Vagina (tissue), 2 donors: ENCODE measurements around the gene ETV4. TPM values are rescaled to one million over a fixed set of nuclear protein-coding genes. Genes with fewer than 3 reads are reported as not detected.

Source experiments
- DNase-seq, 2 donors: peaks; one replicate each; pipeline ENCODE4 v3.0.0-alpha.2; 2017; ENCODE audit errors: extremely low spot score in 2 of 2
- H3K27ac ChIP-seq: fragments of 200-600 bp; sonication (generic); one replicate; pipeline ENCODE4 v1.5.1; 2019
- H3K27me3 ChIP-seq: fragments of 200-600 bp; sonication (generic); one replicate; pipeline ENCODE4 v1.5.1; 2019
- H3K36me3 ChIP-seq, 2 donors: fragments of 200-600 bp; sonication (generic); one replicate each; pipeline ENCODE4 v1.5.1; 2017 to 2019
- H3K4me1 ChIP-seq: fragments of 200-600 bp; sonication (generic); one replicate; pipeline ENCODE4 v1.5.1; 2019
- H3K4me3 ChIP-seq, 2 donors: fragments of 200-600 bp; sonication (generic); 1 replicate in 1 of 2; 2 replicates in 1 of 2; pipeline ENCODE4 v1.5.1; 2016 to 2019
- H3K9me3 ChIP-seq: fragments of 200-600 bp; sonication (generic); one replicate; pipeline ENCODE4 v1.5.1; 2019
- POLR2A ChIP-seq, 2 donors: fragments of 450-650 bp; IDR thresholded peaks; one replicate each; pipeline ENCODE4 v1.6.1; 2017; ENCODE audit warnings: antibody characterized with exemption in 2 of 2, mild to moderate bottlenecking in 2 of 2, moderate library complexity in 2 of 2
- POLR2AphosphoS5 ChIP-seq, 2 donors: sonication (generic); formaldehyde crosslinking; IDR thresholded peaks; one replicate each; pipeline ENCODE4 v1.9.0; 2017; ENCODE audit warnings: antibody characterized with exemption in 2 of 2, mild to moderate bottlenecking in 2 of 2, low read depth in 1 of 2; ENCODE audit not compliant: insufficient read depth in 1 of 2
- intact Hi-C: fragments of 100-400 bp; cut with DNase I; formaldehyde crosslinking; loops from one replicate; pipeline ENCODE4 v1.15.1; 2023
- total RNA-seq: library from RNA; depleted of rRNA; stranded (reverse); fragments of >200 nt; gene quantifications from one replicate; pipeline ENCODE4 v1.2.3, GENCODE V29; 2016
- TF ChIP-seq, protein P1 (sequence below), 3 experiments: fragments of 450-650 bp in 2 of 3; fragments of 200-600 bp in 1 of 3; sonication (generic) in 1 of 3; IDR thresholded peaks; one replicate each; pipeline ENCODE4 v1.5.1; 2017 to 2019; ENCODE audit warnings: antibody characterized with exemption in 3 of 3, mild to moderate bottlenecking in 2 of 3, moderate library complexity in 2 of 3

The ETV4 gene
- total RNA-seq, 1 donor from 2014 or later: 5.4 TPM

DNA sequence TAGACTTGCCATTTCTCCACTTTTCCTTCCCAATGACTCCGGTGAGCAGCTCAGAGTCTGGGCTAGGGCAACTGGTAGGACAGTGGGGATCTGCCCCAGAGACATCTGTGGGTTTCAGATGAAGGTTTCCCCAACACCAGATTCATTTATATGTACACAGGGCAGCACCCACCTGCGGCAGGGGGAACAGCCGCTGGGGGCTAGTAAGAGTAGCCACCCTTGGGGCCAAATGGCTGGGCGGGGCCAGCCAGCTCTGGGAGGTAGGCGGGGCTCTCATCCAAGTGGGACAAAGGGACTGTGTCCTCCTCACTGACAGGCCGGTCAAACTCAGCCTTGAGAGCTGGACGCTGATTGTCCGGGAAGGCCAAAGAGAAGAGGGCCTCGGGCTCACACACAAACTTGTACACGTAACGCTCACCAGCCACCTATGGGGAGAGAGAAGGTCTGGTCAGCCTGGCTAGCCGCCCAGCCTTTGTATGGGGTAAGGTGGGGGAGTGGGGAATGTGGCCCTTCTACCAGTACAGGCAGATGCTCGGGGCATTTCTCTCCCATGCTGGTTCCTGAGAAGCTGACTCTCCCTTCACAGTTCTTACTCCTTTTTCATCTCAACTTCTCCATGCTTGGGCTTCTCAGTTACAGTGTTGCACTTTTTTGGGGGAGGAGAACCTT, 17.7 kb downstream of the ETV4 start:
- H3K9me3 ChIP-seq: no peaks in the 10 kb centered on the region
- H3K4me1 ChIP-seq: peaks cover 16% of the 10 kb centered on the region
- H3K27me3 ChIP-seq: no peaks in the 10 kb centered on the region
- TF ChIP-seq POLR2AphosphoS5 (IDR thresholded peaks at IDR 0.05; ENCODE audit: insufficient read depth in 1 of 2, low read depth in 1 of 2) (no peak), POLR2A (IDR thresholded peaks at IDR 0.05) (no peak)
- TF ChIP-seq, protein P1, sequence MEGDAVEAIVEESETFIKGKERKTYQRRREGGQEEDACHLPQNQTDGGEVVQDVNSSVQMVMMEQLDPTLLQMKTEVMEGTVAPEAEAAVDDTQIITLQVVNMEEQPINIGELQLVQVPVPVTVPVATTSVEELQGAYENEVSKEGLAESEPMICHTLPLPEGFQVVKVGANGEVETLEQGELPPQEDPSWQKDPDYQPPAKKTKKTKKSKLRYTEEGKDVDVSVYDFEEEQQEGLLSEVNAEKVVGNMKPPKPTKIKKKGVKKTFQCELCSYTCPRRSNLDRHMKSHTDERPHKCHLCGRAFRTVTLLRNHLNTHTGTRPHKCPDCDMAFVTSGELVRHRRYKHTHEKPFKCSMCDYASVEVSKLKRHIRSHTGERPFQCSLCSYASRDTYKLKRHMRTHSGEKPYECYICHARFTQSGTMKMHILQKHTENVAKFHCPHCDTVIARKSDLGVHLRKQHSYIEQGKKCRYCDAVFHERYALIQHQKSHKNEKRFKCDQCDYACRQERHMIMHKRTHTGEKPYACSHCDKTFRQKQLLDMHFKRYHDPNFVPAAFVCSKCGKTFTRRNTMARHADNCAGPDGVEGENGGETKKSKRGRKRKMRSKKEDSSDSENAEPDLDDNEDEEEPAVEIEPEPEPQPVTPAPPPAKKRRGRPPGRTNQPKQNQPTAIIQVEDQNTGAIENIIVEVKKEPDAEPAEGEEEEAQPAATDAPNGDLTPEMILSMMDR (IDR thresholded peaks at IDR 0.05): no peak
- intact Hi-C loops: no loop called here
- no peak for DNase-seq
- H3K27ac ChIP-seq: no peak overlapping the region
- peaks cover 0 to 21% of the 10 kb centered on the region in 2 donors for H3K36me3 ChIP-seq
- H3K4me3 ChIP-seq: no peak overlapping the region

DNA sequence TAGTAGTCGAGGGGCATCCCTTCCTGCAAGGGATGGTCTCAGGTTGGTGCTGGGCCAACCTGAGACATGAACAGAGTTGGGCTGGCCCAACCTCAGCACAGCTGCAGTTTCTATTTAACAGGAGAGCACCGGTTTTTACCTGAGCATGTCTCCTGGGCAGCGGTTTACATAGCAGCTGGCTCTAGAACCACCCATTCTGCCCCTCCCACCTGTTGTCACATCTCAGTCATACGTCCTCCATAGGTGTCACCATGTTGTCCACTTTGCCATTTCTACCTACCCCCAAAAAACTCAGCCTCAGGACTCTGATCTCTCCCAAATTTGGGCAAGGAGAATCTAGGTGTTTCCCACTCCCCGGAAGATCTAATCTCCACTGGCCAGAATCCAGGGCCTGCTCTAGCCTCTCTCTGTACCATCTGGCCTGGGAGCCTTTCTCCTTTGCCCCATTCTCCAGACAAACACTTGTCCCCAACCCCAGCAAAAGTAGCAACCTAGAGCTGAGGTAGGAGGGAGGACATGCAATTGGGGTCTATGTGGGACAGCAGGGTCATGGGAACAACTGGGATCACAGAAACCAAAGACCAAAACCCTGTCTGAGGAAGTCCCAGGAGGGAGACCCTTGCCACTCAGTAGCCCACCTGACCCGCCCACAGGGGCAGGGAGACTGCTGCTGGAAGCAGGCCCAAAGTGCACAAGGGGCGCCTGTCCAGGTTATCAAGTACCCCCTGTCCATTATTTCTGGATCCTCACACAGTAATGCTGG, 19.1 kb downstream of the ETV4 start:
- peaks cover 16% of the 10 kb centered on the region for H3K4me1 ChIP-seq
- no peaks in the 10 kb centered on the region for H3K9me3 ChIP-seq
- intact Hi-C loops: no loop called here
- H3K4me3 ChIP-seq: no peak overlapping the region
- peaks cover 0 to 34% of the 10 kb centered on the region in 2 donors for H3K36me3 ChIP-seq
- H3K27me3 ChIP-seq: no peaks in the 10 kb centered on the region
- TF ChIP-seq, protein P1 (IDR thresholded peaks at IDR 0.05): no peak
- TF ChIP-seq POLR2A (IDR thresholded peaks at IDR 0.05) (no peak), POLR2AphosphoS5 (IDR thresholded peaks at IDR 0.05; ENCODE audit: insufficient read depth in 1 of 2, low read depth in 1 of 2) (no peak)
- no peak for DNase-seq
- no peak overlapping the region for H3K27ac ChIP-seq

DNA sequence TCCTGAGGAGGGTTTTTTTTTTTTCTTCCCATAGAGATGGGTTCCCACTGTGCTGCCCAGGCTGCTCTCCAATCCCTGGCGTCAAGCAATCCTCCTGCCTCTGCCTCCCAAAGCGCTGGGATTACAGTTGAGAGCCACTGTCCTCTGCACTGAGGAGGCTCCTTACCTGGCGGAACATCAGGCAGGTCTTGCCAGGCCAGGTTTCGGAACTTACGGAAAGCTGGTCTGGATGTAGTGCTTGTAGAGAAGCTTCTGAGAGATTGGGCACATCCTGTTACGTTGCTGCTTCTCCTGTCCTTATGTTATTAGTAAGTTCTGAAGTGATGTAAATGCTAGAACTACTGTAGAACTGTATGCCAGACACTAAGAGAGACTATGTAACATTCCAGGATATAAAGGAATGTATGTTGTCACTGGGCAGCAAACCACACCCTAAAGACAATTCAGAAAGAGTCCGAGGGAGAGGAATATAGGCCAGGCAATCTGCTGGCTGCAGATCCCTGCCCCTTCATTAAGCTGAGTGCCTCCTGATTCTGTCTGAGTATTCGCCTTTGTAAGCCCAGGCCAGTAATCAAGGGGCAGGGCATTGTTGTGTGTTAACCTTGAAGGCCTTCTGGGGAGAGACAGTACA, 21.1 kb downstream of the ETV4 start:
- Histone ChIP-seq H3K27me3 (no peaks in the 10 kb centered on the region), H3K4me1 (peaks cover 4% of the 10 kb centered on the region), H3K27ac (no peak overlapping the region), H3K4me3 (no peak overlapping the region), H3K9me3 (no peaks in the 10 kb centered on the region), H3K36me3 (peaks cover 0 to 53% of the 10 kb centered on the region in 2 donors)
- intact Hi-C loops: no loop called here
- no peak for DNase-seq
- TF ChIP-seq POLR2AphosphoS5 (IDR thresholded peaks at IDR 0.05; ENCODE audit: insufficient read depth in 1 of 2, low read depth in 1 of 2): no peak
- no peak for TF ChIP-seq POLR2A (IDR thresholded peaks at IDR 0.05)
- TF ChIP-seq, protein P1 (IDR thresholded peaks at IDR 0.05): no peak

DNA sequence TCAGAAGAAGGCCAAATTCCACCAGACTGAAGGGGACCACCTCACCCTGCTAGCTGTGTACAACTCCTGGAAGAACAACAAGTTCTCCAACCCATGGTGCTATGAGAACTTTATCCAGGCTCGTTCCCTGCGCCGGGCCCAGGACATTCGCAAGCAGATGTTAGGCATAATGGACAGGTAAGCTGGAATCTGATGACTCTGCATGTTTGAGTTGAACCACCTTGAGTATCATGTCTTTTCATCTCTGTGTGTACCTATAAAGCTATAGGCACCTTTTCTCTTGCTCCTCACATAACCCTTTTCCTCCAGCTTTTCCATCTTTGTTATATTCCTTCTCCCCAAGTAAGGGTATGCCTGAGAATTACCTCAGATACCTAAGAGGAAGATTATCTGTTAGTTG, 24.8 kb downstream of the ETV4 start:
- DNase-seq: no peak
- Histone ChIP-seq H3K27ac (no peak overlapping the region), H3K36me3 (peaks cover 0 to 83% of the 10 kb centered on the region in 2 donors), H3K9me3 (no peaks in the 10 kb centered on the region), H3K27me3 (no peaks in the 10 kb centered on the region), H3K4me1 (no peaks in the 10 kb centered on the region), H3K4me3 (no peak overlapping the region)
- TF ChIP-seq POLR2A (IDR thresholded peaks at IDR 0.05) (no peak), POLR2AphosphoS5 (IDR thresholded peaks at IDR 0.05; ENCODE audit: insufficient read depth in 1 of 2, low read depth in 1 of 2) (no peak)
- TF ChIP-seq, protein P1 (IDR thresholded peaks at IDR 0.05): no peak
- intact Hi-C loops: no loop called here
